Activated B cell treated with CpG ODN at 0.5 μM for 24 hours (primary cell): ENCODE results near the gene PSMA6. TPM values are rescaled to one million over a fixed set of nuclear protein-coding genes. Genes with fewer than 3 reads are reported as not detected.

Experiments
- ATAC-seq: fragments of 200-7000 bp; cut with Tn5 transposase; one replicate; pipeline ENCODE4 v1.10.0; 2021; ENCODE audit warnings: low read depth, mild to moderate bottlenecking, moderate library complexity
- CTCF ChIA-PET: fragments of 350-600 bp; sonication (Branson Sonifier 250); formaldehyde crosslinking; loops from one replicate; lab custom pipeline; 2021; ENCODE audit warnings: antibody characterized with exemption; lab: Charles Lee
- POLR2A ChIA-PET: fragments of 350-600 bp; sonication (Branson Sonifier 250); formaldehyde crosslinking; loops from one replicate; lab custom pipeline; 2021; ENCODE audit warnings: antibody characterized with exemption; lab: Charles Lee
- DNase-seq: peaks from one replicate; pipeline ENCODE4 v3.0.0; 2022
- H3K27ac Mint-ChIP-seq: one replicate; pipeline ENCODE4 v1.8.0; 2020; ENCODE audit warnings: mixed read lengths
- H3K27me3 Mint-ChIP-seq: one replicate; pipeline ENCODE4 v1.8.0; 2021; ENCODE audit warnings: mixed read lengths
- H3K36me3 Mint-ChIP-seq: one replicate; pipeline ENCODE4 v1.8.0; 2021; ENCODE audit warnings: low read depth, mixed read lengths
- H3K4me1 Mint-ChIP-seq: one replicate; pipeline ENCODE4 v1.8.0; 2021; ENCODE audit warnings: mixed read lengths
- H3K4me3 Mint-ChIP-seq: one replicate; pipeline ENCODE4 v1.8.0; 2020; ENCODE audit warnings: mild to moderate bottlenecking, mixed read lengths
- H3K9me3 Mint-ChIP-seq: one replicate; pipeline ENCODE4 v1.8.0; 2020; ENCODE audit warnings: mixed read lengths
- CTCF ChIP-seq: fragments of 200-600 bp; IDR thresholded peaks from one replicate; pipeline ENCODE4 v1.8.0; 2022; ENCODE audit warnings: antibody characterized with exemption, mild to moderate bottlenecking
- intact Hi-C: fragments of 100-400 bp; cut with micrococcal nuclease; formaldehyde crosslinking; loops from one replicate; pipeline ENCODE4 v1.15.1; 2024
- total RNA-seq: library from RNA; stranded (reverse); gene quantifications from 2 replicates; pipeline ENCODE4 v1.2.3, GENCODE V29; 2022

PSMA6 gene
- total RNA-seq, 1 donor from 2014 or later, result 163 TPM

- no peak for TF ChIP-seq CTCF
- Mint-ChIP-seq H3K4me1 (peaks cover 32% of the 10 kb centered on the region), H3K27ac (no peak overlapping the region), H3K27me3 (no peaks in the 10 kb centered on the region), H3K9me3 (no peaks in the 10 kb centered on the region), H3K4me3 (no peak overlapping the region), H3K36me3 (no peaks in the 10 kb centered on the region)
- intact Hi-C loops, result loop anchor here (2.0 kb wide), 1 partner anchor 61 kb away; no protein-coding TSS in a partner anchor
- ChIA-PET POLR2A (interaction anchor here (1.9 kb wide), 1 partner anchor 63 kb away, joined by 10 read pairs; the partner anchor contains the start of gene NFKBIA), CTCF (no interaction called here)
- ATAC-seq (no peak), DNase-seq (no peak)
Observed at GRCh38 chr14:35341454-35341750, 49.2 kb downstream of the PSMA6 start.

- peak; percentile 51 for ATAC-seq
- peaks cover 32% of the 10 kb centered on the region for H3K4me1 Mint-ChIP-seq
- no peaks in the 10 kb centered on the region for H3K36me3 Mint-ChIP-seq
- ChIA-PET CTCF (no interaction called here), POLR2A (interaction anchor here (1.2 to 1.9 kb wide), 2 partner anchors 50 to 62 kb away, joined by 3 to 10 read pairs; partner anchors contain the start of genes NFKBIA and PSMA6)
- no peak for TF ChIP-seq CTCF
- no peak overlapping the region for H3K4me3 Mint-ChIP-seq
- H3K27me3 Mint-ChIP-seq, result no peaks in the 10 kb centered on the region
- H3K9me3 Mint-ChIP-seq, result no peaks in the 10 kb centered on the region
- no peak overlapping the region for H3K27ac Mint-ChIP-seq
- intact Hi-C loops, result loop anchor here (2.0 kb wide), 1 partner anchor 61 kb away; no protein-coding TSS in a partner anchor
- DNase-seq, result no peak
Observed at GRCh38 chr14:35341751-35342488, 49.7 kb downstream of the PSMA6 start.

GRCh38 chr14:35342489-35343010 is 50.4 kb downstream of the PSMA6 start:
- H3K4me3 Mint-ChIP-seq, result no peak overlapping the region
- peaks cover 32% of the 10 kb centered on the region for H3K4me1 Mint-ChIP-seq
- no peak for ATAC-seq
- ChIA-PET CTCF (no interaction called here), POLR2A (interaction anchor here (1.2 to 1.9 kb wide), 2 partner anchors 50 to 62 kb away, joined by 3 to 10 read pairs; partner anchors contain the start of genes NFKBIA and PSMA6)
- intact Hi-C loops, result no loop called here
- no peak overlapping the region for H3K27ac Mint-ChIP-seq
- no peak for DNase-seq
- no peaks in the 10 kb centered on the region for H3K9me3 Mint-ChIP-seq
- H3K36me3 Mint-ChIP-seq, result no peaks in the 10 kb centered on the region
- TF ChIP-seq CTCF, result no peak
- no peaks in the 10 kb centered on the region for H3K27me3 Mint-ChIP-seq

- Mint-ChIP-seq H3K4me3 (no peak overlapping the region), H3K36me3 (no peaks in the 10 kb centered on the region), H3K9me3 (no peaks in the 10 kb centered on the region), H3K27ac (no peak overlapping the region), H3K4me1 (peaks cover 35% of the 10 kb centered on the region), H3K27me3 (no peaks in the 10 kb centered on the region)
- POLR2A ChIA-PET, result no interaction called here
- intact Hi-C loops, result no loop called here
- CTCF ChIA-PET, result no interaction called here
- TF ChIP-seq CTCF, result no peak
- no peak for DNase-seq
- no peak for ATAC-seq
Observed at GRCh38 chr14:35343702-35344101, 51.5 kb downstream of the PSMA6 start.

GRCh38 chr14:35344107-35344807 is 52.1 kb downstream of the PSMA6 start:
- Mint-ChIP-seq H3K9me3 (no peaks in the 10 kb centered on the region), H3K4me3 (no peak overlapping the region), H3K27ac (no peak overlapping the region), H3K36me3 (no peaks in the 10 kb centered on the region), H3K4me1 (peaks cover 34% of the 10 kb centered on the region), H3K27me3 (no peaks in the 10 kb centered on the region)
- CTCF ChIA-PET, result no interaction called here
- intact Hi-C loops, result no loop called here
- POLR2A ChIA-PET, result interaction anchor here (0.7 kb wide), 1 partner anchor 104 kb away, joined by 3 read pairs; no protein-coding TSS in a partner anchor
- no peak for TF ChIP-seq CTCF
- DNase-seq (no peak), ATAC-seq (no peak)
